Dendritic cell treated with granulocyte-macrophage colony-stimulating factor and Interleukin-4, amounts not matched to agents 40 ng/mL and 50 ng/mL, for 4 days (primary cell): ENCODE measurements around the gene MRNIP.
A peak's percentile ranks its signal among the peaks of the same experiment; 100 is the strongest.

ENCODE experiments used
- H3K27ac Mint-ChIP-seq: one replicate; pipeline ENCODE4 v1.8.0; 2022; ENCODE audit warnings: mild to moderate bottlenecking, mixed read lengths
- H3K27me3 Mint-ChIP-seq: one replicate; pipeline ENCODE4 v1.8.0; 2022; ENCODE audit warnings: mild to moderate bottlenecking, mixed read lengths
- H3K36me3 Mint-ChIP-seq: one replicate; pipeline ENCODE4 v1.8.0; 2022; ENCODE audit warnings: low read depth, mixed read lengths
- H3K4me1 Mint-ChIP-seq: one replicate; pipeline ENCODE4 v1.8.0; 2022; ENCODE audit warnings: low read depth, mixed read lengths
- H3K4me3 Mint-ChIP-seq: one replicate; pipeline ENCODE4 v1.8.0; 2022; ENCODE audit warnings: mild to moderate bottlenecking, moderate library complexity, mixed read lengths
- H3K9me3 Mint-ChIP-seq: one replicate; pipeline ENCODE4 v1.8.0; 2022; ENCODE audit warnings: mixed read lengths
- intact Hi-C: fragments of 100-400 bp; cut with micrococcal nuclease; formaldehyde crosslinking; loops from one replicate; pipeline ENCODE4 v1.15.0; 2022

Gene MRNIP

DNA sequence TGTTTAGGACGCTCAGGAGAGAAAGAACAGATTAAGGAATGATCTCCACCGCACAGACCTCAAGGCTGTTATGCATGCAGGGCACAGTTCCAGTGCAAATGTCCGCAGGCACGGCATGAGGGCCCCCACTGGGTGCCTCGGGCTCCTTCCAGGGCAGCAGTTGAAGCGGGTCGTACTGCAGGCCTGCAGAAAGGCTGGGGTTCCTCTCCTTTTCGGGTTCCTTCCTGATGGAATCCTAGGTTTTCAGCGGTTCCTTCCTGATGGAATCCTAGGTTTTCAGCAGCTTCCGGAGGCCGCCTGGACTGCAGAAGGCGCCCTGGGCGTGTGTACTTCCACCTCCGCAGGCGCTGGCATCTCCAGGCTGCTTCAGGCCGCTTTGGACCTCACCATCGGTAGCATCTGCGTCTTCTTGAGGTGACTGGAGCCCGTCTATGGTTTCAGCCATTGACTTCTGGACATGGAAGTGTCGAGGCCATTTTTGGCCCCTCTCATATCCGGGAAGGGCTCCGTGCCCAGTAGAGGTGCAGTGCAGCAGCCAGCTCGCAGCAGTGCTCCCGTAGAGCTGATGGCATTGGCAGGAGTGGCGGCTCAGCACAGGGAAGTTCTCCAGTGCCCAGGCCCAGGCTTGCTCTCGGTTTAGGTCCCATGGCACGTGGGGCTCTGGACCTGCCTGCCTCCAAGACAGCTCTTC, 46.3 kb downstream of the MRNIP start:
- Mint-ChIP-seq H3K4me3 (no peak overlapping the region), H3K27ac (no peak overlapping the region), H3K36me3 (peaks cover 36% of the 10 kb centered on the region), H3K27me3 (peaks cover 14% of the 10 kb centered on the region), H3K4me1 (peaks cover 32% of the 10 kb centered on the region), H3K9me3 (no peaks in the 10 kb centered on the region)
- intact Hi-C loops: no loop called here

DNA sequence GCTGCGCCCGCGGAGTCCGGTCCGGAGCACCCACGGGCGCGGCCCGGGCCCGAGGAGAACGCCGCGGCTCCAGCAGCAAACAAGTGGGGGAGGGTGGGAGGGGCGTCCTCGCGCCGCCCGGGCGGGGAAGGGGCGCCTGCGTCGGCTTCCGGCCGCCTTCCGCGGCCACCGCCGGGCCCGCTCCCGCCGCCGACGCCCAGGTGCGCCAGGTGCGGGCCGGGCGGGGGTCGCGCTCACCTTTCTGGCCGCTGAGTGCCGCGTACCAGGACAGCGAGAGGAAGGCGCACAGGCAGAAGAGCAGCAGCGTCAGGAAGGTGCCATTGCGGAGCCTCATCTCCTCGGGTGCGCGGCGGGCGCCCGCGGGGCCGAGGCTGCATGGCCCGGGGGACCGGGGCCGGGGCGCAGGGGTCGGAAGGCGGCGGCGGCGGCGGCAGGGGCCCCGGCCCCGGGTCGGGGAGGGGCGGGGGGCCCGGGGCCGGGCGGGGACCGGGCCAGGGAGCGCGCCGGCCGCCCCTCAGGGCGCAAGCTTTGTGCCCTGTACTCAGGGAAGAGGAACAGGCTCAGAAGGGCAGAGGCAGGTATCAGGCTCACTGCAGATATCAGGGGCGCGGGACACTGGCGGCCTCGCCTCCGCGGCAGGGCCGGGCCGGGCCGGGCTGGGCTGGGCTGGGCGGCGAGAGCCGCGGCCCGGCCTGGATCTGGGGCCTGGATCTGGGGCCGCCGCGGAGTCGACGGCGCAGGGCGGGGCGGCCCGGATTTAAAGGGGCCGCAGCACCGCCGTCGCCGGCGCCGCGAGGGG, 52.2 kb downstream of the MRNIP start, which contains the start of gene MGAT4B:
TSS of gene MGAT4B (minus strand) at position 617 of the 799 bp plus-strand sequence. CDS start at position 334, 283 bp downstream.
- Mint-ChIP-seq H3K27ac (peak within 1 kb of the TSS; percentile 77), H3K4me3 (peak within 1 kb of the TSS; percentile 86), H3K9me3 (no peaks in the 10 kb centered on the region), H3K4me1 (peaks cover 56% of the 10 kb centered on the region), H3K27me3 (no peaks in the 10 kb centered on the region), H3K36me3 (peaks cover 21% of the 10 kb centered on the region)
- intact Hi-C loops: loop anchor here (2.0 to 5.0 kb wide), 2 partner anchors 14 to 266 kb away; partner anchors contain the start of genes RNF130 and SQSTM1

DNA sequence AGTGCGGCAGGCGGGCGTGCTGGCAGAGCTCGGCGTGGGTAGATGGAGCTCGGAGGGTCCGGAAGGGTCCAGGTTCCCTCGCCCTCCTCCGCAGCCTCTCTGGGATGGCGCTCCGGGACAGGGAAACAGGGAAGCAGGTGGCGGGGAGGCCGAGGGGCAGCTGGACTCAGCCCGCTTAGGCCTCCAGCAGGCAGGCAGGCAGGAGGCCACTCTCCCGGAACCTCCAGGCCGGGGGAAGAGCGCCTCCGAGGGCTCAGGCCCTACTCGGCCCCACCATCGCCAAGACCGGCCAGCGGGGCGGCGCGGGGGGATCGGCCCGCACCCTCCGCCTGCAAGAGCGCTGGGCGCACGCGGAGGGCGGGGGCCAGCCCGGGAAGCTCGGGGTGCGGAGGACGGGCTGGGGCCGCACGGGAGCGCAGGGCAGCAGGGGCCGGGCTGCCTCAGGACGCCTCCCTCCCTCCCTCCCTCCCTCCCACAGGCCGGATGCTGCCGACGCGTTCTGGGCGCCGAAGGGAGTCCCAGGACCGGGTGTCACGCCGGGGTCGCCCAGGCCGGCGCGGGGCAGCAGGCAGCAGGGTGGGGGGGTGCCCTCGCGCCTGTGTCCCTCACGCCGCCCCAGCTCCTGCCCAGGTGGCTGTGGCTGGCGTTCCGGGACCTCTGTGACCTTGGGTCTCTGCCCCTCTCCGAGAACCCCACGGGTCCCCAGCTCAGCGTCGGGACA, 52.9 kb downstream of the MRNIP start:
- Mint-ChIP-seq H3K4me3 (peak overlapping the region; percentile 86), H3K36me3 (peaks cover 28% of the 10 kb centered on the region), H3K4me1 (peaks cover 50% of the 10 kb centered on the region), H3K27ac (peak overlapping the region; percentile 77), H3K9me3 (no peaks in the 10 kb centered on the region), H3K27me3 (no peaks in the 10 kb centered on the region)
- intact Hi-C loops: loop anchor here (2.0 to 5.0 kb wide), 2 partner anchors 15 to 267 kb away; partner anchors contain the start of genes RNF130 and SQSTM1

DNA sequence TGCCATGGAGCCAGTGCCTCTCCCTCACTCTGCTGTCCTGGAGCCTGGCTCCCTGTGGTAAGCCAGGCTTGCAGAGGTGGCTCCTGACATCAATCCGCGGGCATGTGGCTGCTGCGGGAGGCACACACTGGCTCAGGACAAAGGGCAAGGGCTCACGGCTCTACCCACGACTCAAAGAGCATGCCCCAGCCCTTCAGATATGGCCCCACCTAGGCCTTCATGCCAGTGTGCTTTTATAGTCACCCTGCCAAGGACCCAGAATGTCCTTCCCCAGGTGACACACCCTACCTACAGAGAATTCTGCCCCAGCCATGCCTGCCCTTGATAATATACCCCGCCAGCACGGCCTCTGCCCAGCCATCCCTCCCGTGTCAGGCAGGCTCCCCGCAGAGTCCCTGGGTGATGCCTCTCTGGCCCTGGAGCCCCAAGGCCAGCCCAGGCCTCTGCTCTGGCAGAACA, 53.5 kb downstream of the MRNIP start:
- Mint-ChIP-seq H3K27me3 (no peaks in the 10 kb centered on the region), H3K36me3 (peaks cover 34% of the 10 kb centered on the region), H3K9me3 (no peaks in the 10 kb centered on the region), H3K27ac (peak overlapping the region; percentile 77), H3K4me3 (peak overlapping the region; percentile 86), H3K4me1 (peaks cover 50% of the 10 kb centered on the region)
- intact Hi-C loops: loop anchor here (5.0 kb wide), 1 partner anchor 267 kb away; the partner anchor contains the start of gene RNF130

DNA sequence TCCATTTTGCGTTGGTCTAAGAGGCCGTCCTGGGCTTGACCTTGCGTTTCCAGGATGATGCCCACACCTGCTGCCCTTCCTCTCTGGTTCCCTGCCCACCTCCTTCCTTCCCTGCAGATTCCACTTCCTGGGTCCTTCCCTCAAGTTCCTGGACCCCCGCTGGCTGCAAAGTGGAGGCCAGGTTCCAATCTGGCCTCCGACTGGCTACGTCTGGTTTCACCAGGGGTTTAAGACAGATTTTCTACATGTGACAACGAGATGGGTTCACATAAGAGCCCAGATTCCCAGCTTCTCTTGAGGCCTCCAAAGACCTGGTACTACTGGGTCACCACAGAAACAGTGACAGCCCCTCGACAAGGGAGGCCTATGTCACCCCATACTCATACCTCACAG, 54.1 kb downstream of the MRNIP start:
- H3K4me3 Mint-ChIP-seq: peak overlapping the region; percentile 86
- H3K36me3 Mint-ChIP-seq: peaks cover 40% of the 10 kb centered on the region
- H3K27me3 Mint-ChIP-seq: no peaks in the 10 kb centered on the region
- intact Hi-C loops: loop anchor here (5.0 kb wide), 2 partner anchors 103 to 288 kb away; partner anchors contain the start of gene TBC1D9B
- H3K4me1 Mint-ChIP-seq: peaks cover 50% of the 10 kb centered on the region
- H3K27ac Mint-ChIP-seq: peak overlapping the region; percentile 77
- H3K9me3 Mint-ChIP-seq: no peaks in the 10 kb centered on the region

DNA sequence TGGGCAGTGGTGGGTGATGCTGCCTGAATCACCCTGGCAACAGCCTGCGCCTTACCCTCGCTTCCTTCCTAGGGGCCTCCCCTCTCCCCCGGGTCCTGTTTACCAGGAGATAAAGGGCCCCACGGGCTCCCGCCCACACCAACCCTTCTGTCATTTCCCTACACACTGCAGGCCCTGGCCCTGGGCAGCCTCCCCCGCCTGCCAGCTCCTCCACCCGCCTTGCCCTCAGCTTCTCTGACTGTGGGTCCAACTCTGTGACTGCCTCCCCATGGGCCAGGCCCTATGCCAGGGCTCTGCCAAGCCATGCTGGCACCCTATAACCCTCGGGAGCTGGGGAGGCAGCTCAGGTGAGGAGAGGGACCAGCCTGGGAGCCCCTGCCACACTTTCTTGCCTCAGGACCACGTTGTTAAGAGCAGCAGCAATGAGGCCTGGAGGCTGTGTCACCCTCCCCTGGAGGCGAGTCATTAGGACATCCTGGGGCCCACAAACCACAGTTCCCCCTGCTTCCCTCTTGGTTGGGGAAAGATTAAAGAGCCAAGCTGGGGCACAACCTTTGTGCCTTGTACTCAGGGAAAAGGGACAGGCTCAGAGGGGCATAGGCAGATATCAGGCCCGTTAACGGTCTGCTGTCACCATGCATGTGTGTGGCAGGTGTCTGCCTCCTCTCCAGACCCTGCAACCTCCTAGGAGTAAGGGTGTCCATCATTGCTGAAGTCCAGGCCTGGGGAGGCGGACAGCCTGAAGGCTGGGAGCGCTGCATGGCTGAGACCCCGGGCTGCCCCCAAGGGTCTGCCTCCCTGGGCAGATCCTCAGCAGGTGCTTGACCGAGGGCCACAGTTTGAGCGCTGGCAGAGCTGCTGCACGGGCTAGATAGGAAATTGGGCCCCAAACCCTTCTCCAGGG, 54.7 kb downstream of the MRNIP start:
- intact Hi-C loops: loop anchor here (5.0 kb wide), 2 partner anchors 103 to 288 kb away; partner anchors contain the start of gene TBC1D9B
- no peaks in the 10 kb centered on the region for H3K27me3 Mint-ChIP-seq
- H3K9me3 Mint-ChIP-seq: no peaks in the 10 kb centered on the region
- peak overlapping the region; percentile 41 for H3K4me3 Mint-ChIP-seq
- H3K27ac Mint-ChIP-seq: peak overlapping the region; percentile 60
- H3K36me3 Mint-ChIP-seq: peaks cover 46% of the 10 kb centered on the region
- peaks cover 50% of the 10 kb centered on the region for H3K4me1 Mint-ChIP-seq

DNA sequence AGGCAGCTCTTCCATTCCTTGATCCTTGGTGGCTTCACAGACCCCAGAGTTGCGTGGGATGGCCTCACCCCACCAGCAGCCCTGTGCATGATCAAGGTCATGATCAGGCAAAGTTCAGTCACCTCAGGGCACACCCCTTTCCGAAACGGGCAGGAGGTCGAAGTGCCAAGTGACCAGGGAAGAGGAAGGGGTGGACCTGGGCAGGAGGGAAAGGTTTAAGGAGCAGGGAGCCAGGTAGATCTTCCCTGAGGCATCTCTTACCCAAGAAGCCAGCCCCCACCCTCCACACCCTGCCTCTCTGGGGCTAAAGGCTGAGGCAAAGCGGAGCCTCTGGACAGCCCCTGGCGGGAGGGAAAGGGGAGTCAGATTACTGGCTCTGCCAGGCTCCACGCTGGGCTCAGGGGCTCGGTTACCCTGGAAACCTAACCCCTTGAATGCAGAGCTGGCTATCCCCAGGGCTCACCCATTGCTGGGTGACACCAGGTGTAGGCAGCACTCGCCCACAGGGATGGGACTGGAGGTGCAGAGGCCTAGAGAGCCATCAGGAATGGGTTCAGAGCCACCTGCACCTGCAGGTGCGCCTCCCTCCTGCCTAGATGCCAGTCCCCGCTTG, 55.6 kb downstream of the MRNIP start:
- intact Hi-C loops: loop anchor here (5.0 kb wide), 2 partner anchors 104 to 289 kb away; partner anchors contain the start of gene TBC1D9B
- Mint-ChIP-seq H3K27ac (peak overlapping the region; percentile 60), H3K4me1 (peaks cover 48% of the 10 kb centered on the region)

DNA sequence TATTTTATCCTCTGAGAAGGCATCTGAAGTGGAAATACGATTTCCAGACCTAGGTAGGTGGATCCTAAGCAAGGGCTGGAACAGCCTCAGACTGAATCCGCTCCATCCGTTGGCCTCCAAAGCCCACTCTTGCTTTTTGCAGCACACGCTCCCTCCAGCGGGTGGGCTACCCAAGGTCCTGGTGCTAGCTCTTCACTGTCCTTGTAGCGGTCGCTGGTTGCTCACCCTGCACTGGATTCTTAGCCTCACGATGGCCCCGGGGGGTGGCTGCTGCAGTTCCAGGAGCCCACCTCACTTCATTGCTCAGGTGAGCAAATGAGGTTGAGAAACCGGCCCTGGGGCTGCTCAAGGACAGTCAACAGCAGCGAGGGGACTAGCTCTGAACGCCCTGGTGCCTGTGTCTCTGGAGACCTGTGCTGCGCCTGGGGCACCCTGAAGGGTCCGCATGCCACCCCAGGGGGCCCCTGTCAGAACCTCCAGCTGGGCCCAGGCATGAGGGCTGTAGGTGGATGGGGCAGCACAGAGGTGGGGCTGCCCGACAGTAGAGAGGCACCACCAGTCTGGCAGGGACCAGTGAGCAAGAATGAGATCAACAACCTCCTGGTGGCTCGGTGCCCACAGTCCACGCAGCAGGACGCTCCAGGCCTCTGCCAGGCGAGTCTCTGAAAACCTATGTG, 56.3 kb downstream of the MRNIP start:
- H3K4me3 Mint-ChIP-seq: no peak overlapping the region

More for the DNA sequence above, 55.6 kb downstream of the MRNIP start:
- peaks cover 54% of the 10 kb centered on the region for H3K36me3 Mint-ChIP-seq
- no peaks in the 10 kb centered on the region for H3K9me3 Mint-ChIP-seq
- H3K4me3 Mint-ChIP-seq: no peak overlapping the region
- no peaks in the 10 kb centered on the region for H3K27me3 Mint-ChIP-seq

DNA sequence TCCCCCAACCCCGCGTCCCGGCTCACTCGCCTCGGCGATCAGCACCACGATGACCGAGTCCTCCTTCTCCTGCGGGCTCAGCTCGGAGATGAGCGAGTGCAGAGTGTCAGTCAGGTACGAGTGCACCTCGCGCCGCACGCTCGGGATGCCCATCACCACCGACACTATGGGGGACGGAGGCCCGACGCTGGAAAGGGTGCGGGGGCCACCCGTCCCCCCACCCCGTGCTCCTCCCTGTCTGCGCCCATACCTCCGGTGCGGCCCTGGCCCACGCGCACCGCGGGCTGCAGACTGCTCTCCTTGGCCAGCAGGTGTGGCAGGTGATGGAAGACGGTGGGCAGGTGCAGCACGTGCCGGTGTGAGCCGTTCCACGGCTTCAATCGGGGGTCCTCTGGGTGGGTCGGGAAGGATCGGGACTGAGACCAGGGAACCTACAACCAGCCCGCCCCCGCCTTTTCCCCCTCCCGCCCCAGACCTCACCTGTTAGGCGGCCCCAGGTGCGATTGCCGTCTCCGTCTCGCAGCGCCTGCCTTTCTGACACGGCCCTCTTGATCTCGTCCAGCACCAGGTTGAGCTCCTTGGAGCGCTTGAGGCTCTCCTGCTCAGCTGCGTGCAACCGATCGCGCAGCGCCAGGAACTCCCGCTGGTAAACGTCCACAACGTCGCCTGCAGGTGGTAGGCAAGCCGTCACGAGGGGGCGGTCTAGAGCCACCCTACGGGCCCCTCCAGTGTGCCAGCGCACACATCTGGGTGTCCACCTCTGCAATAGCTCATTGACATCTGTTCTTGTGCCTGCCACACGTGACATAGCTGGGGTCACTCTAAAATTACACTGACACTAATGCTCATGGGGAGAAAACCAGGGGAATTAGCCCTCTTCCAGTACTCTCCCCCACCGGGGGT, 57.1 kb downstream of the MRNIP start:
- peaks cover 69% of the 10 kb centered on the region for H3K36me3 Mint-ChIP-seq
- no peaks in the 10 kb centered on the region for H3K27me3 Mint-ChIP-seq
- H3K27ac Mint-ChIP-seq: no peak overlapping the region
- peaks cover 49% of the 10 kb centered on the region for H3K4me1 Mint-ChIP-seq
- H3K4me3 Mint-ChIP-seq: no peak overlapping the region
- H3K9me3 Mint-ChIP-seq: no peaks in the 10 kb centered on the region
- intact Hi-C loops: loop anchor here (5.0 kb wide), 2 partner anchors 106 to 291 kb away; partner anchors contain the start of gene TBC1D9B

More for the DNA sequence above, 56.3 kb downstream of the MRNIP start:
- H3K27me3 Mint-ChIP-seq: no peaks in the 10 kb centered on the region
- intact Hi-C loops: loop anchor here (5.0 kb wide), 2 partner anchors 105 to 290 kb away; partner anchors contain the start of gene TBC1D9B
- peaks cover 62% of the 10 kb centered on the region for H3K36me3 Mint-ChIP-seq
- H3K4me1 Mint-ChIP-seq: peaks cover 42% of the 10 kb centered on the region
- H3K9me3 Mint-ChIP-seq: no peaks in the 10 kb centered on the region
- H3K27ac Mint-ChIP-seq: no peak overlapping the region

DNA sequence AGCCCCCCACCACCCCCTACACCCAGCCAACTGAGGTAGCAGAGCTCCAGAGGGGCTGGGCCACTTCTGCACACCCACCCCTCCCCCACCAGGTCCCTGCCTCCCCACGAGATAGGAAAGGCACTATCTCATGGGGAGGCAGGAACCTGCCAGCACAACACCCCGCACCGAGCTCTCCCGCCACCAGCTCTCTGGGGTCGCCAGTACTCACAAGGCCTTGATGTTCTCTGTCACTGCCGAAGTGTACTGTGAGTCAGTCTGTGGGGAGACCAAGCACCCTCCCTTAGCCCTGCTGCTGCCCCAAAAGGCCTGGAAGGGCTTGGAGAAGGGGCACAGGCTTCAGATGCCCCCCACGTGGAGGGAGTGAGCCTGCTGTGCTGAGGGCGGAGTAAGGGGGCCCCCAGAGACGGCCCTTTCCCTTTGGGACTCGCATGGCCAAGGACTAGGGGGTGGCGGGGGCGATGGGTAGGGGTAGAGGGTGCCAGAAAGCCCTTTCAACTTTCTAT, 57.9 kb downstream of the MRNIP start:
- intact Hi-C loops: loop anchor here (5.0 kb wide), 2 partner anchors 107 to 292 kb away; partner anchors contain the start of gene TBC1D9B

More for the DNA sequence above, 57.9 kb downstream of the MRNIP start:
- no peak overlapping the region for H3K27ac Mint-ChIP-seq
- no peak overlapping the region for H3K4me3 Mint-ChIP-seq
- H3K27me3 Mint-ChIP-seq: no peaks in the 10 kb centered on the region
- H3K36me3 Mint-ChIP-seq: peaks cover 71% of the 10 kb centered on the region
- peaks cover 50% of the 10 kb centered on the region for H3K4me1 Mint-ChIP-seq
- no peaks in the 10 kb centered on the region for H3K9me3 Mint-ChIP-seq
